T-helper 2 cell (primary cell): Measurements from ENCODE around the gene PRELID3B.

Experiments
- DNase-seq, 5 experiments: peaks; one replicate each; pipeline versions ENCODE4 v3.0.0 to v3.0.0-alpha.2; 2012 to 2022

The PRELID3B gene

DNA sequence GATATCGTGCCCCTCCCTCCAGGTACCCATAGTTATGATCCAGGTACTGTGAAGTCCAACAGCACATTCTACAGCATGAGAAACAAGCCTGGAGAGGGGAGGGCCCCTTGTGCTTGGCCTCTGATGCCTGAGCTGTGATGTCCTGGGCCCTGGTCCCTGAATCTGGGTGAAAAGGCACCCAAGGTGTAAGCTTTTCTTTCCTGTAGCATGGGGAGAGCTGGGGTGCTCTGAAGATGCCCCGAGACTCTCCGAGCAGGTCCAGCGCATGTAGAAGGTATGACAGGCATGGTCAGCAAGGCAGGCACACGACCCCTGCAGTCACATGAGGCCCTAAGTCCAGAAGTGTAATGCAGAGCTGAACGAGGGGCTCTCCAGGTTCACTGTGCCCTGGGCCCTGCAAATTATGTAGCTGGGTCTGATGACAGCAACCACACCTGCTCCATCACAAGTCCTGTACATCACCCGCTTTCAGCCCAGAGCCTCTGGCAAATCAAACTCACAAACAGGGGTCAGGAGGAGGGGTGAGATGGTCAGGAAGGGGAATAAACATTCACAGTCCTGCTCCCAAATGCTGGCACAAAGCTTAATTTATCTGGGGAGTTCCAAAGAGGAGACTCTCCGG is 33.8 kb downstream of the PRELID3B start:
- DNase-seq, result no peak

- no peak for DNase-seq
Measured at GRCh38 chr20:59007665-59008511, 34.7 kb downstream of the PRELID3B start.

DNA sequence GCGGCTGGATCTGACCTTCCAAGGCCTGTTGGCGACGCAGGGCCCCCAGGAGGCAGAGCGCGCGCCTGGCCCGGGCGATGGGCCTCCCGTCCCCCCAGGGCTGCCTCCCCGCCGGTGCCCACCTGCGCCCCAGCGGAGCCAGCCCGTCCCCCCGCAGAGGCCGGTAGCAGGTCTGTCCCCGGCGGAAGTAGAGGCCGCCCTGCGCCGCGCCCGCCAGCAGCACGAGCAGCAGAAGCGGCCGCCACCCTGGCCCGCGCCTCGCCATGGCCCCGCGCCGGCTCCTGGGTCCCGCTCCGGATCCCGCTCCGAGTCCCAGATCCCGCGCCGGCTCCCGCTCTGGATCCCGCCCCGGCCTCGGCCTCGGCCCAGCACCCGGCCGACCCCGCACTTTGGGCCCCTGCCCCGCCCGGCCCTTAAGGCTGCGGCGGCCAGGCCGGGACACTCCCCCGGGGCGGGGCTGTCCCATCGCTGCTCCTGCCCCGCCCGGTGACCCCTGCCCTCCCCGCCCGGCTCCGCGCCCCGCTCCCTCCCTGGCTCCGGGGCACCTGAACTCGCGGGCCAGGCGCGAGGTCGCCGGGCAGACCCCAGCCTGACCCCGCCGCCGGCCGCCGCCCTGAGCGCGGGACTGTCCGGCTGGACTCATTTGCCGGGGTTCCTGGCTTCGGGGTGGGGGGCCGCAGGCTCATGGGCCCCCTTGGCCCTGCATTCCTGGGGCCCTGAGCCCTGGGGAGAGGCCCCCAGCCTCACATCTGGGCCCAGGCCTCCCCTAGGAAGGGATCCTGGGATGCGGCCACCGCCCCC is 35.5 kb downstream of the PRELID3B start, which contains the start of gene CTSZ:
TSS of gene CTSZ (minus strand) at position 391 of the 801 bp plus-strand sequence. CDS start at position 265, 126 bp downstream.
- peak in 4 of 5 experiments; percentile 17 to 69 (median 30) for DNase-seq

DNA sequence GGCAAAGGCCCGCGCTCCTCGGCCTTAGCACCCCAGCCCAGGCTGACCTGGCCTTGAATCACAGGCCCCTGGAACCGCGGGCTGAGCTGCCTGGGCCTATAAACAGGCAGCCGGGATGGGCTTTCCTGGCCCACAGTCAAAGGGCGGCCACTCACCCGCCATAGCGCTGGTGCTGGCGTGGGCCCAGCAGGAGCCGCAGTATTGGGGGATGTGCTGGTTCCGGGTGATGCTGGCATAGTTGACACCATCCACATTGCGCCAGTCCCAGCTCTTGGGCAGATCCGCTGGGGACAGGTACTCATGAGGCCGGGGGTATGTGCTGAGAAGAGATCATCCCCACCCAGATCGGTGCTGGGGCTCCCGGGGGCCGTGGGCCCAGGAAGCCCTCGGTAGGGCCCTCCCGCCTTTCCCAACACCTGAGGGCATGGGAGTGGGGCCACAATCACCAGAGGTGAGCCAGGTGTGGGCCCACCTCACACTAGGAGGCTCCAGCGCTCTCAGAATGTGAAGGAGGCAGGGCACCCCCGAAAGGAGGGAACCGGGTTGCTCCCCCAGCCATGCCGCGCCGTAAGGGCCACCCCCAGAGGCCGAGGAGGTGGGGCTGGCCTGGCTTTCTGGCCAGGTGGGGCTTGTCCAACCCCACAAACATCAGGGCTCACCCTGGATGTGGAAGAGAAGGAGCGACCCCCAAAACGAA is 36.3 kb downstream of the PRELID3B start:
- DNase-seq, result no peak

- no peak for DNase-seq
Measured at GRCh38 chr20:59005523-59006166, 36.9 kb downstream of the PRELID3B start.

DNA sequence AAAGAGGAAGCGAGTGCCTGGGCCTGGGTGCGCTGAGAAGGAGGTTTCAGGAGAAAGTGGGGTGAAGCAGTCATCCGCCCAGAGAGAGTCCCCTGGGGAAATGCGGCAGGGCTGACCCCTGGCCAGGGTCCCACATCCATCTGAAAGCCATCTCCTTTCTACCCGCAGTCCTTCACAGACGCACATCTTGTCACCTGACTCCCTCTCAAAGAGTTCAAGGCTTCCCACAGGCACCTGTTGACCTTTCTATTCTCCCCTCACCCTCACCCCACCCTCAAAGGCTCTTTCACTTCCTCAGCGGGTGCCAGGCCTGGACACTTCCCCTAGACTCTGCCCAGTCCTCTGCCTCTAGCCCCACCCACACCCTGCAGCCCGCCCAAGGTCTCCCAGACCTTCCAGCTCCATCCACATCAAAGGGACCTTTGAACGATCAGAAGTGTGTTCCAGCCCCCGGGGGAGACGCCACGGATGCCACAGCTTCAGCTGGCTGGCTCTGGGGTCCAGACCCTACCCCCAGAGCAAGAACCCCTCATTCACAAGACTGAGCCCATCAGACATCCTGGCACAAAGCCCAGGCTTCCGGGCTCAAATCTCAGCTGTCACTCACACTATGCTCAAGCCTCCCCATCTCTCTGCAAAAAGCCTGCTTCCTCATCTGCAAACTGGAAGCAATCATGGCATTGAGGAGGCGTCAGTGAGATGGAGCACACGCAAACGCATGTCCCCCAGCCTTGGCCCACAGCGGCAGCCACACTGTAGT is 37.6 kb downstream of the PRELID3B start:
- peak in 2 of 5 experiments; percentile 35 to 78 for DNase-seq

DNA sequence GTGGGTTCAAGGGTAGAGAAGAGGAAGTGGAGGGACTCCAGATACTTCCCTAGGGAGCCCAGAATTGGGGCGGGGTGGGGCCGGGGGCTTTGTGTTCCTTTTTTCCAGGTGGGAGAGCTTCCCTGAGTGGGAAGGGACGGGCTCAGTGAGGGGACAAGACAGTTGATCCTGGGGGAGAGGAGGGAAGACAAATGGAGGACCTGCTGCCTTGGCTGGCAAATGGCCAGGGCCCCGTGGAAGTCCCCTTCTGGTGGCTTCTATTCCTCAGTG is 38.2 kb downstream of the PRELID3B start:
- DNase-seq, result peak; percentile 20 to 56 (median 40)

GRCh38 chr20:59003836-59004492 is 38.6 kb downstream of the PRELID3B start:
- no peak for DNase-seq

- no peak for DNase-seq
Measured at GRCh38 chr20:59002874-59003399, 39.6 kb downstream of the PRELID3B start.

DNA sequence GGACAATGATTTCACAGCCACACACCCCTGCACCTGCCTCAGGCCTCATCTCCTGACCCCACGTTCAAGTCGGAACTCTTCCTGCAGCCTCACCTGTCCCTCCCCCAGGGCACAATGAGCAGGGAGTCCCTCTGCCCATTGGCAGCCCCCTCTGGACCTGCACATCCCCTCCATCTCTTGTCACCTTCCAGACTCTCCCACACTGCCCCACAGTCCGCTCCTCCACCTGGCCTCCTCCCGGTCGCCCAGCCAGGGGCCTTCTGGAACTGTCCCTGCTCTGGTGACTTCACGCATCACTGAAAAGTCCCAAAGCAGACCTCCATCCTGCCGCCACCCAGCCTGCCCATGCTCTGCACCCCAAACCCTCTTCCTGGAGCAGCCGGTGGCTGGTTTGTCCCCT is 40.2 kb downstream of the PRELID3B start:
- no peak for DNase-seq

- DNase-seq, result no peak
Measured at GRCh38 chr20:59001449-59002171, 41.0 kb downstream of the PRELID3B start.

GRCh38 chr20:59001068-59001448 is 41.5 kb downstream of the PRELID3B start:
- DNase-seq, result no peak

GRCh38 chr20:59000326-59000725 is 42.3 kb downstream of the PRELID3B start:
- no peak for DNase-seq

DNA sequence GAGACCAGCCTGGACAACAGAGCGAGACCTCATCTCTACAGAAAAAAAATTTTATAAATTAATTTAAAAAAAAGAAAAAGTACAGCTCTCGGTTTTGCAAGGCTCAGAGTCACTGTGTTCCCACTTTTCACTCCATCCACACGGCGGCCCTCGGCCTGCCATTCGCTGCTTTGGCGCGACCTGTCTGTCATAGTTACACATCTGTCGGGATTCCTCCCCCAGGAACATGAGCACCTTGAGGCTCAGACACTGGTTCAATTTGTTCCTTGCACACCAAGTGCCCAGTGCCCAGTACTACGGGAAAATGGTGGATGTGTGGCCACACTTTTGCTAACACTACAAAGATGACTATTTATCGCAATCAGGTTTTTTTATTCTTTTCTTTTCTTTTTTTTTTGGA is 43.9 kb downstream of the PRELID3B start:
- no peak for DNase-seq

DNA sequence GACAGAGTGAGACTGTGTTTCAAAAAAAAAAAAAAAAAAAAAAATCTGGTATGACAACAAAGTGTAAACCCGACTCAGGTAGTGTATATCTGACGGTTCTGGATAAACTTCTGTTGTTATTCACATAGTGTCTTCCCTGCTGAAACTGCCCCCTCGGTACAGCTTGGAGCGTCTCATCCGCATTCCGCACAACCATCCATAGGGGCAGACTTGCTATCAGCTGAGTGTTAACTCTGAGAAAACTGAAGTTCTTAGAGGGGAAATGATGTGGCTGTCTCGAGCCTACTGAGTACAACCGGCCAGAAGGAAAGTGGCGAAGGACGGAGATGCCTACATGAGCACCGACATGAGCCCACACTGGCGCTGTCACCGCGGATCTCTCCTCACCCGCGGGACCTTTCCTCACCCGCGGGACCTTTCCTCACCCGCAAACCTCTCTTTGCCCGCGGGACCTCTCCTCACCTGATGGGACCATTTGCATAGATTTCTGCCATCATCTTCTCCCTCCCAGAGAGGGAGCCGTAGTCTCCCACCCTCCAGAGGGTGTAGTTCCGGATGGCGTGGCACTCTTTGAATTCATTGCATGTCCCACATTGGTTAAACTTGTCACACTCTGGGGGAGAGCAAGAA is 45.3 kb downstream of the PRELID3B start:
- DNase-seq, result no peak

DNA sequence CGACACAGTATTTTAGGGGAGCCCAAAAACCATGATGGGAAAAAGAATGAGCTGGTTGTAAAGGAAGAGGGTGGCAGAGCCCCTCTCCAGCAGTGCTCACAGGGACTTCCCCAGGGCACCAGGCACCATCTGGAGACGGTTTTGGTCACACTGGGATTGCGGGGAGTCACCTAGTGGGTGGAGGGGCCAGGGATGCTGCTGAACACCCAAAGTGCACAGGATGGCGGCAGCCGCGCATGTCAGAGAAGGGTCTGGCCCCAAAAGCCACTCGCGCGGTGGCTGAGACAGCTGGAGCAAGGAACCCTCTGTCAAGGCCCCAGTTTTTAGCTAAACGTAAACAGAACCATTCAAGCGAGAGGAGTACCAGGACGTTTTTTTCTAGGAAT is 46.4 kb downstream of the PRELID3B start:
- no peak for DNase-seq

- DNase-seq, result no peak
Measured at GRCh38 chr20:58995461-58996225, 46.9 kb downstream of the PRELID3B start.

DNA sequence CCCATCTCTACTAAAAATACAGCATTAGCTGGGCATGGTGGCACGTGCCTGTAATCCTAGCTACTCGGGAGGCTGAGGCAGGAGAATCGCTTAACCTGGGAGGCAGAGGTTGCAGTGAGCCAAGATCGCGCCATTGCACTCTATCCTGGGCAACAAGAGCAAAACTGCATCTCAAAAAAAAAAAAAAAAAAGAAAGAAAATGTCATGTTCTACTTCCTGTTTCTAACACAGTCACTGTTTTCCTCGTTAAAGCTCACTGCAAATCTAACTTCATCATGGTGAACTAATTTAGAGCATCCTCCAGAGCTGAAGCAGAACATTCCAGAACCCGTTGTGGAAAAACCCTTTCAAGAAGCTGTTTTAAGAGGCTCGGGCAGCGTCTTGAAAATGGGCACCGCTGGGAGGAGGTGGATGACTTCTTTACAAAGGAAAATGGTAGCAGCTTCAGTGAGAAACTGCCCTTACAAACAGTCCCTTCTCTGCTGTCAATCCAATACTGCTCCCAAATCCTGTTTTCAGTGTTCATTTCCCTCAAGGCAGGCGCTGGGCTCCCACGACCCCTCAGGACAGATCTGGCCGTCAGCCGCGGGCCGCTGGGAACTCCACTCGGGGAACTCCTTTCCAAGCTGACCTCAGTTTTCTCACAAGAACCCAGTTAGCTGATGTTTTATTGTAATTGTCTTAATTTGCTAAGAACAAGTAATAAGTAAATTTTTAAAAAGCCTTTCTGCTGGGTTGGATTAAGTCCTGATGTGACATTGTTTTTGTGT is 48.0 kb downstream of the PRELID3B start:
- no peak for DNase-seq
